ENCODE data around the gene LILRB4.
"Not testable (repeated sequence)": the region's sequence is repeated elsewhere in the genome, so short reads cannot be mapped to it uniquely, and the experiment has no call there.

The LILRB4 gene

DNA sequence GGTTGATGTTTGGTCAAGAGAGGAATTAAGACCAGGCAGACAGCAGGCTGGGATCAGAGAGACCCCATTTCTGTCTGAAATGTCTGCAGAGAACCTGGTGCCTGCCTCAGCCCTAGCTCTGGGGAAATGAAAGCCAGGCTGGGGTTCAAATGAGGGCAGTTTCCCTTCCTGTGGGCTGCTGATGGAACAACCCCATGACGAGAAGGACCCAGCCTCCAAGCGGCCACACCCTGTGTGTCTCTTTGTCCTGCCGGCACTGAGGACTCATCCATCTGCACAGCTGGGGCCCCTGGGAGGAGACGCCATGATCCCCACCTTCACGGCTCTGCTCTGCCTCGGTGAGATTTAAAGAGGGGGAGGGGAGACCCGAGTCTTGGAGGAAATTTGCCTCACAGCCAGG is at the start of gene LILRB4:
Gene LILRB4, plus strand, starts transcription at position 256 of the 400 bp plus-strand sequence. Its CDS starts 49 bp downstream, at position 305.
- in situ Hi-C loops (cut with MboI; ENCODE audit: low sequenced_read_pairs): loop anchor here (25.0 kb wide), 1 partner anchor 175 kb away; no protein-coding TSS in a partner anchor

DNA sequence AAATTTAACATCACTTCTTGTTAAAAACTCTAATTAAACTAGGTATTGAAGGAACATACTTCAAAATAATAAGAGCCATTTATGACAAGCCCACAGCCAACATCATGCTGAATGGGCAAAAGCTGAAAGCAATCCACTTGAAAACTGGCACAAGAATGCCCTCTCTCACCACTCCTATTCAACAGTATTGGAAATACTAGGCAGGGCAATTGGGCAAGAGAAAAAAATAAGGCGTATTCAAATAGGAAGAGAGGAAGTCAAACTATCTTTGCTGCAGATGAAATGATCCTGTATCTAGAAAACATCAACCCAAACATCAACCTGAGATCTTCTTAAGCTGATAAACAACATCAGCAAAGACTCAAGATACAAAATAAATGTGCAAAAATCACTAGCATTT is 48.1 kb upstream of the LILRB4 start:
- in situ Hi-C loops (cut with MboI; ENCODE audit: low sequenced_read_pairs): no loop called here

- in situ Hi-C loops (cut with MboI; ENCODE audit: low sequenced_read_pairs): no loop called here
Measured at GRCh38 chr19:54616057-54616456, 46.7 kb upstream of the LILRB4 start.

GRCh38 chr19:54616821-54617560 is 45.8 kb upstream of the LILRB4 start:
- in situ Hi-C loops (cut with MboI; ENCODE audit: low sequenced_read_pairs): no loop called here

GRCh38 chr19:54620464-54620863 is 42.3 kb upstream of the LILRB4 start:
- in situ Hi-C loops (cut with MboI; ENCODE audit: low sequenced_read_pairs): no loop called here

- in situ Hi-C loops (cut with MboI; ENCODE audit: low sequenced_read_pairs): no loop called here
Measured at GRCh38 chr19:54622431-54622830, 40.4 kb upstream of the LILRB4 start.

DNA sequence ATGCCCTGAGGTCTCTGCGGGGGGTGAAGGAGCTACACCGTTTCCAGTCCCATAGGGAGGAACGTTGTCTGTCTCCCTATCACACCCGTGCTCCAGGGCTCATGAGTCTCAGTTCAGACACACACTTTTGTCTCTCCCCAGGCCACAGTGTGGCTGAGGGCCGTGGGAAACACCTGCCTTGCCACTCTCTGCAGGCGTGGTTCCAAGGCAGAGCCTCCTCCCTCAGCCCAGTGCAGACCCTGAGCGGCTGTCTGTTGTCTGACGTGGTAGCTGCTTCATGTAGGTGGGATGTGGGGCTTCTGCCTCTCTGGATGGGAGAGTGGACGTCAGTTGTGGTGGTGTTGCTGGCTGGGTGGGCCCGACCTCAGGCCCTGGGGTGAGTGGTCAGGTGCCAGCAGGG is 38.6 kb upstream of the LILRB4 start:
- in situ Hi-C loops (cut with MboI; ENCODE audit: low sequenced_read_pairs): not testable (repeated sequence)

DNA sequence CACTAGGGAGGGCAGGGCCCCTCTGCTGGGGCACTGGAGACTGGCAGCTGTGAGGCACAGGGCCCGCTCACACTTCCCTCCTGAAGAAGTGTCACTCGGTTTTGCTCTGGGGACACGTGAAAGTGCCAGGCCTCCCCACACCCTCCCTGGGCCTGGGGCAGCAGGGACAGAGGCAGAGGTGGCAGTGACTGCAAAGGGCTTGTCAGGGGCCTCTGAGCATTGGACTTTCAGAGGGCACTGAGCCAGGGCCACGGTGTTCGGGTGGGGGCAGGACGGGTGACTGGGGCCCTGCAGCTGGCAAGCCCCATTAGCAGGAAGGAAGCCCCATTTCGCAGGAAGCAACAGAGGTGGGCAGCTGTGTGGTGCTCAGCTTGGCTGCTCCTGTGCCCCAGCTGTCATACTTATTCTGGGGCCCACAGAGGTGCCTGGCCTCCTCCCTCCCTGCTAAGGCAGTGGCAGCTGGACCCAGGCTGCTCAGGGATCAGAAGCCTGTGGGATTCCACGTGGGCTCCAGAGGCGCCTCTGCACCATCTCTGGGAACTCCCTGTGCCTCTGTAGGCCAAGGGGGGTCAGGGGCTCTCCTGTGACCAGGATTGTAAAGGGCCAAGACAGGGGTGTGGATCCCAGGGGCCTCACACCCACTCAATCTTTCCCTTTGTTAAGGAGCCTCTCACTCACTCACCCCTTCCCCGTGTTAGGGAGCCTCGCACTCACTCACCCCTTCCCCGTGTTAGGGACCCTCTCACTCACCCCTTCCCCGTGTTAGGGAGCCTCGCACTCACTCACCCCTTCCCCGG is 37.7 kb upstream of the LILRB4 start:
- in situ Hi-C loops (cut with MboI; ENCODE audit: low sequenced_read_pairs): not testable (repeated sequence)

- in situ Hi-C loops (cut with MboI; ENCODE audit: low sequenced_read_pairs): no loop called here
Measured at GRCh38 chr19:54626757-54627156, 36.0 kb upstream of the LILRB4 start.

DNA sequence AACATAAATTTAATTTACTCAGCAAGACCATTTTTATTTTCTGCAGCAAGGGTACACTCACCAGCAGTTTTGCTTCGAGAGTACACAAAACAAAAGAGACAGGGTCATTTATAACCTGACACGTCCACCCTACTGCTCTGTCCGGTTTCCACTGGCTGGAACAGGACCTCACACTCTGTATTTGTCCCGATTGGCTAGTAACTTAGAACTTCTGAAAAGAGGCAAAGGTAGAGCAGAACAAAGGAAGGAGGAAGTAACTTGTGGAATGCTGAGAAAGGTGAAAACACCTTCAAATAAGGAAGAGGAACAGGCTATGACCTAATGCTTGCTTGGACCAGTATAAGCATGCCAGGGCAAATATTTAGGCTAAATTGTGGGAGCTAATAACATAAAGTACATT is 34.9 kb upstream of the LILRB4 start:
- in situ Hi-C loops (cut with MboI; ENCODE audit: low sequenced_read_pairs): not testable (repeated sequence)

DNA sequence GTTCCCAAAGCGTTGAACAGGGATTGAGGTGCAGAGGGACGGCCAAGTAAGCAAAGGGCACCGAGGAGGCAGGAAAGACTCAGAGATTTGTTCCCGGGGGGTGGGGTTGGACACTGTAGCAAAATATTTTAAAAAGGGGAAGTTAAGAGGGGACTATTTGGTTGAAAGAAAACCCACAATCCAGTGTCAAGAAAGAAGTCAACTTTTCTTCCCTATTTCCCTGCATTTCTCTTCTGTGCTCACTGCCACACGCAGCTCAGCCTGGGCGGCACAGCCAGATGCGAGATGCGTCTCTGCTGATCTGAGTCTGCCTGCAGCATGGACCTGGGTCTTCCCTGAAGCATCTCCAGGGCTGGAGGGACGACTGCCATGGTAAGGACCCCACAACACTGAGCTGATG is 32.5 kb upstream of the LILRB4 start, which contains the start of gene LILRB1:
Gene LILRB1, plus strand, starts transcription at position 223 of the 400 bp plus-strand sequence. CDS start 590 bp downstream, outside the sequence.
- in situ Hi-C loops (cut with MboI; ENCODE audit: low sequenced_read_pairs): not testable (repeated sequence)

- in situ Hi-C loops (cut with MboI; ENCODE audit: low sequenced_read_pairs): no loop called here
Measured at GRCh38 chr19:54630782-54631181, 32.0 kb upstream of the LILRB4 start.

GRCh38 chr19:54631489-54632337 is 31.1 kb upstream of the LILRB4 start:
- in situ Hi-C loops (cut with MboI; ENCODE audit: low sequenced_read_pairs): not testable (repeated sequence)

DNA sequence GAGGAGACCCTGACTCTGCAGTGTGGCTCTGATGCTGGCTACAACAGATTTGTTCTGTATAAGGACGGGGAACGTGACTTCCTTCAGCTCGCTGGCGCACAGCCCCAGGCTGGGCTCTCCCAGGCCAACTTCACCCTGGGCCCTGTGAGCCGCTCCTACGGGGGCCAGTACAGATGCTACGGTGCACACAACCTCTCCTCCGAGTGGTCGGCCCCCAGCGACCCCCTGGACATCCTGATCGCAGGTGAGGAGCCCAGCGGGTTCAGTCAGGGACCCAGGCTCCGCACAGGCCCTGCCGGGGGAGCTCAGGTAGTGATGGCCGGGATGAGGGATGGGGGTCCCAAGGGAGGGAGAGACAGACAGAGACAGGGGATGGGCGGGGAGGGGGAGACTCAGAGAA is 30.3 kb upstream of the LILRB4 start:
- in situ Hi-C loops (cut with MboI; ENCODE audit: low sequenced_read_pairs): not testable (repeated sequence)

- in situ Hi-C loops (cut with MboI; ENCODE audit: low sequenced_read_pairs): no loop called here
Measured at GRCh38 chr19:54633401-54633800, 29.4 kb upstream of the LILRB4 start.

DNA sequence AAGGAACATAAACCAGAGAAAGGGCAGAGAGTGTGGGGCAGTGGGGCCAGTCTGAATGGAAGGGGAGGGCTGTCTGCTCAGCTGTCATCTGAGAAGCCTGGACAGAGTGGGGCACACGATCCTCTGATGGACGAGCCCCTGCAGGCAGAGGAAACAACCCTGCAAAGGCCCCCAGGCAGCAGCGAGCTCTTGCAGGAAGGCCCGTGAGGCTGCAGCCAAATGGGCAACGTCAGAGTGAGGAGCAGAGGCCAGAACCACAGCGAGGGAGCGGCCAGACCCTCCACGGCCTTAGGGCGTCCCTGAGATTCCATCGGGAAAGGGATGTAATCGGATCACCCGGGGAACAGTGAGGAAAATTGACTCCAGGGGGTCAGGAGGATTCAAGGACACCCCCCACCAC is 26.7 kb upstream of the LILRB4 start:
- in situ Hi-C loops (cut with MboI; ENCODE audit: low sequenced_read_pairs): not testable (repeated sequence)

GRCh38 chr19:54638683-54639082 is 24.1 kb upstream of the LILRB4 start:
- in situ Hi-C loops (cut with MboI; ENCODE audit: low sequenced_read_pairs): no loop called here

DNA sequence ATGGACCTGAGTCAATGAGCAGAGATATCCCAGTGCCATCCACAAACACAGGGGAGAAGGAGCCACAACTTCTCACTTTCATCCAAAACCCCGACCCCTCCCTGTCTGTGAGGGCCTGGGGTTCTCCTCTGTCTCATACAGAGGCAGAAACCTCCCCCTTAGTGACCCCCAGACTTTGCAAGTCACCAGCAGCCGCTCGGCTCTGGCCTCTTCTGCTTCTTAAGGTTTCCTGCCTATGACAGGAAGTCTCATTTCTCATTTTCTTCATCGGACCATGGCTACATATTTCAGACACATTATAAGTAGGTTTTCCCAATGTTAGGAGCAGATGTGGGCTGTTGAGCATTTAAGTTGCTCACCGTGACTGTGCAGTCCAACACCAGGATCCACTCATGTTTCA is 19.8 kb upstream of the LILRB4 start:
- in situ Hi-C loops (cut with MboI; ENCODE audit: low sequenced_read_pairs): not testable (repeated sequence)

- in situ Hi-C loops (cut with MboI; ENCODE audit: low sequenced_read_pairs): not testable (repeated sequence)
Measured at GRCh38 chr19:54643583-54643982, 19.2 kb upstream of the LILRB4 start.

- in situ Hi-C loops (cut with MboI; ENCODE audit: low sequenced_read_pairs): no loop called here
Measured at GRCh38 chr19:54644056-54644455, 18.7 kb upstream of the LILRB4 start.

DNA sequence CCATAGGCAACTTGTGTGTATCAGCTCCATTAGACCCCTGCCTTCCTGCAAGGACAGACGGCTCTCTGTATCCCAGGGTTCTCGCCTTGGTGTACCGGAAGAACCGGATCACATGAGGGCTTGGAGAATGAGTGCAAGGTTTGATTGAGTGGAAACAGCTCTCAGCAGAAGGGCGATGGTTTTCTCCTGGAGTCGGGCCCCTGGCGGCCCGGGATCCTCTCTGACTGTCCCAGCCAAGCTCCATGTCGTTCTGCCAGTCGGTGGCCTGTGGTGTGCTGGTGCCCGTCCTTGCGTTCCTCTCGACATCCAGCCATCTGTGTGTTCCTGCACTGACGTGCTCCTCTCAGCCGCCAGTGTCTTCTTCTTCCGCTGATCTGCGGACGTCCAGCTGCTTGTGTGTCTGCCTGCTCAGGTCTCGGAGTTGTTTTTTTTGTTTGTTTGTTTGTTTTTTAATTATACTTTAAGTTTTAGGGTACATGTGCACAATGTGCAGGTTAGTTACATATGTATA is 16.4 kb upstream of the LILRB4 start:
- in situ Hi-C loops (cut with MboI; ENCODE audit: low sequenced_read_pairs): no loop called here

Measured in HL-60/S4 (cell line).